Activated T-cell treated with anti-CD3 and anti-CD28 coated beads for 4 hours (primary cell): Measurements from ENCODE around the gene IL20RA.
"Not testable (repeated sequence)": the region's sequence is repeated elsewhere in the genome, so short reads cannot be mapped to it uniquely, and the experiment has no call there.

Source experiments
- DNase-seq: peaks from one replicate; pipeline ENCODE4 v3.0.0-alpha.2; 2020

IL20RA gene

DNA sequence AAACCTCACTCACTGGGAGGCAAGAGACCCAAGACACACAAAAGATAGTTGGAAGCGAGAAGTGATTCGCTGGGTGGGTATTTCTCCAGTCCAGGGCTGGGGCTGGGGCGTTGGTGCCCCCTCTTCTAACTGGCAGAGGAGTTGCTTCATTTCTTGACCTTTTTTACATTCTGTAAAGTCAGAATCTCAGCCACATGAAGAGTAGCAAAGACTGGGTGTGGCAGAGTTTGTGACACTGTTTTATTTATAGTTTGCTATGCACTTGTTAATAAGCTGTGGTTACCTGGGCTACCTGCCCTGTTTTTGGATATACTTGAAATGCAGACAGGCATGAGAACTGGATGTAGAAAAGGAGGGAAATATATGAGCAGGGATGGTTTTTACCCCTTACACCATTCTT is 42.3 kb downstream of the IL20RA start:
- no peak for DNase-seq

DNA sequence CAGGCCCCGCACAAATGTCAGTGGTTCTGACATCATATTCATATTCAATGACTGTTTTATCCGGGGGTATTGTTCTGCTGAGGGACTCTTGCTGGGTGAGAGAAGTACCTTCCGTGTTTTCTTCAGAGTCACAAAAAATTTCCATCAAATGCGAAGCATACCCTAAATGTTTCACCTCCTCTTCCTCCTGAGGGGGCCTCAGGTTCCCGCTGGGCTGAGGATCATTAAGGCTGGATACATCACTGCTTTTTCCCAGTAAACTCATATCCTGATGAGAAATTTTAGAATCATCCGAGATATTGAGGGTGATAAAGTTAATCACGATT is 42.8 kb downstream of the IL20RA start:
- no peak for DNase-seq

DNA sequence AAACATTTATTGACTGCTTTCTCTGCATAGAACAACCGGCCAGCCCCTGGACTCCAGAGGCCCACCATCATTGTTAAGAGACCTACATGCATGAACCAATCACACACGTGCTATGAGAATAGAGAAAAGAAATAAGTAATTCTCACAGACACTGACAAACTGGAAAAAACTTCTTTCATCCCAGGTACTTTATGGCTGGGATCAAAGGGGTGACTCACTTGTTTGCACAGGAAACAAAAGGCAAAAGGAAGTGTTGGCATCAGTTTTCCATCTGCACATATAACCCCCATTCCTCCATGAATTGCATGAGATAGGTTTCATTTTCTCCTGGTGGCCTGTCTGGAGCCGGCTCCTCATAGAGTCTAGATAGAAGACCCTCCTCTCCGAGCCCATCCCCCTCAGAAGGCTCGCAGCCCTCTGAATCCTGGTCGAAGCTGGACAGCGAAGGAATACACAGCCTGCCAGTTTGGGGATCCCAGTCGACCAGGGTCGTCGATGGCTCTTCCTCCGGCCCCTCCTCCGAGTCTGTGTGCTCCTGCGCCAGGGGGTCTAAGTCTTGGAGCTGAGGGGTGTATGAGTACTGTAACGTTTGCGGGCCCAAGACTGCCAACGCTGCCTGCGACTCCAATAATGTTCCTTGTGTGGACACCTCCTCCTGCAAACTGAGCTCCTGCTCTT is 43.3 kb downstream of the IL20RA start:
- DNase-seq, result no peak

DNA sequence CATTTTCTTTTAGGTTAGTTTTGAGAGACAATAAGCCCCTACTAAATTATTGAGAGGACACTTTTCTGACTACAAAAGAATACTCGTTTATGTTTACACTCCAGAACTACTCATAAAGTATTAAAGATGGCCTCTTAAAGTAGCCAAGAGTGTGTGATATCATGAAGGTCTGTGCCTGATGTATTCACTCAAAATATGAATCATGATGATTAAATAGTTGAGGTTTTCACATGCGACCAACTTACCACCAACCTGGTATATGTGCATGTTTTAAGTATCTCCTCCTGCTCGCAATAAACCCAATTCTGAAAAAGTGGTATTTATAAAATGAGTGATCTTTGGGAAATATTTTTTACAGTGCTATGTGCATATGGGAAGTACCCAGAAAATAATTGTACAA is 43.9 kb downstream of the IL20RA start:
- no peak for DNase-seq

DNA sequence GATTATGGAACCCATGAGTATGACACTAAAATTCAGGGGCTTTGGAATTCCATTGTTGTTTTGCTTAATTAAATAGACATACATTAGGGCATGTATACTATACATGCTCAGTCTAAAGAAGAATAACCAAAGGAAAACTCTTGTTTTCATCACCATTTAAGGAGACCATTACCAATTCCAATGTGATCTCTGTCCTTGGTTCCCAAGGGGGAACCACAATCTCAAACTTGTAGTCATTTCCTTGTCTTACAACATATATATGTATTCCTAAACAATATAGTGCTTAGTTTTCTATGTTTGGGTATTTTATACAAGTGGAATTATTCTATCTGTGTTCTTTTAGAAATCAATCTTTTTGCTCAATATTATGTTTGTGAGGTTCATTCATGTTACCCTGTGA is 49.2 kb downstream of the IL20RA start:
- no peak for DNase-seq

DNA sequence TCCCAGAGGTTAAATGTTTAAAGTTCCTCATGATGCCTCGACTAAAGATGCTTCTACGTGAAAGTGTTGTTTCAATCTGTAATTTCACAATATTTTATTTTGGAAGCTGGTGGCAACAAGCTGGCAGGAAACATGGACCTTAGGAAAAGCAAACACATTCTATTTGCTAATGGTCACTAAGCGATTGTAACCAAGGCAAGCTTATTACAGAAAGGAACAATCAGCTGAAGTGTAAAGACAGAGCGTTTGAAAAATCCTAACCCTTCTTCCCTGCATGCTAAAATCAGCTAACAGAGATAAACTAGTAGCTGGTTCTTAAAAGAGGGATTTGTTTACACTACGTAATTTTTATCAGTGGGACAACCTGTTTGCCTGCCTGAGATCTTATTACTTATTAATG is 50.0 kb downstream of the IL20RA start:
- DNase-seq, result no peak

DNA sequence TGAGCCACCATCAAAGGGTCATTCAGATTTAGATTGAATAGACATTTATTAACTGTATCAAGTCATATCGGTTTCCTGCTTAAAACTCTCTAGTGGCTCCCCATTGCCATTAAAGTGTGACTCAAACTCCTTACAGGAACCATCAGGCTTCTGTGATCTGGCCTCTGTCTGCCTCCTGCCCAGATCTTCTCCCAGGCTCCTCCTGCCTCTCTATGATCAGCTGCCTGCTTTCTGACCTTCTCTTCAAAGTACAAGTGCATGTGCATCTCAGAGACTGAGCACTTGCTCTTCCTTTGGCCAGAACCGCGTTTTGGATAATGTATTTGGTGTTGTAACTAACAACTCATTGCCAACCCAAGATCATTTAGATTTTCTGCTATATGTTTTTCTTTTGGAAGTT is 52.7 kb downstream of the IL20RA start:
- DNase-seq, result no peak

DNA sequence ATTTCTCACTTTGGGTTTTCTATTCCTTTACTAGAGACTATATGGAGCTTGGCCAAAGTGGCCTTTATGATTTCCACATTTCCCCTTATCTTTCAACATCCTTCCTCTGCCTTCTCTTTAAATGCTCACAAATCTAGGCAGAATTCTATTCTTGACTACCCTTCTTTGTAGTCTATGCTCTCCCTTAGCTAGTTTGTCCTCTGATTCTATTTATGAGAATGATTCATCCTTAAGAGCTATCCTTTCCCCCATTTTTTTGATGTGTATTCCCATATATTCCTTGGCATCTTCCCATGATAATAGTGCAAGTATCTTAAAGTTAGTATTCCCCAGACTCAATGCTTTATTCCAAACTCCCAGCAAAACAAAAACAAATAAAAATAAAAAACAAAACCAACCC is 53.1 kb downstream of the IL20RA start:
- DNase-seq, result no peak

DNA sequence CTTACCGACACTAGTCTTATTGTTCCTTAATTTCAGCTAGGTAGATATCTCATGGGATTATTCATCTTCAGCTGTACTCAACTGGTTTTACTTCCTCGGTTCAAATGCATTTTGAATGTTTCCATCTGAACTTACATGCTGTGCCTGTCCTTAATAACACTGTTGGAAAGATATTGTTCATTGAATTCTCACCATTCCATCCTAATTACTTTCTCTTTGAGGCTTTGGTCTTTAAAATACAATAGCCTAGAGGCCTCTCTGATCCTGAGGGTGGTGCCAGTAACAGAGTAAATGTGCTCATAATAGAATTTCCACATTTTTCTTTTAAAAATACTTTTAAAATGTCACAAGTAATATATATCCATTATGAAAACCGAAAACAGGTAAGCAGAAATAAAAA is 54.0 kb downstream of the IL20RA start:
- no peak for DNase-seq

DNA sequence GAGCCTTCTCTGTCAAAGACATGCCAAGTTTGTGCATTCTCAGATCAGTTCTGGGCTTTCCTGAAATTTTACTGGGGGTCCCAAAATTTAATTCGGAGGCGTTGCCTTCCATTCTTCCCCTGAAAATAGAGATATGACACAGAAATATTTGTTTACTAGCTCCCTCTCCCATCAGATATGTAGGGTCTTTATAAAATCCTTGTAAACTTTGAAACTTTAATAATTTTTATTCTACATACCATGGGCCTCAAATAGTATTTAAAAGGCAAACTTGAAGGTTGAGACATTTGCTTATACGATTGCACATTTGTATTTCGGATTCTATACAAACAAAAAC is 54.6 kb downstream of the IL20RA start:
- DNase-seq, result no peak

DNA sequence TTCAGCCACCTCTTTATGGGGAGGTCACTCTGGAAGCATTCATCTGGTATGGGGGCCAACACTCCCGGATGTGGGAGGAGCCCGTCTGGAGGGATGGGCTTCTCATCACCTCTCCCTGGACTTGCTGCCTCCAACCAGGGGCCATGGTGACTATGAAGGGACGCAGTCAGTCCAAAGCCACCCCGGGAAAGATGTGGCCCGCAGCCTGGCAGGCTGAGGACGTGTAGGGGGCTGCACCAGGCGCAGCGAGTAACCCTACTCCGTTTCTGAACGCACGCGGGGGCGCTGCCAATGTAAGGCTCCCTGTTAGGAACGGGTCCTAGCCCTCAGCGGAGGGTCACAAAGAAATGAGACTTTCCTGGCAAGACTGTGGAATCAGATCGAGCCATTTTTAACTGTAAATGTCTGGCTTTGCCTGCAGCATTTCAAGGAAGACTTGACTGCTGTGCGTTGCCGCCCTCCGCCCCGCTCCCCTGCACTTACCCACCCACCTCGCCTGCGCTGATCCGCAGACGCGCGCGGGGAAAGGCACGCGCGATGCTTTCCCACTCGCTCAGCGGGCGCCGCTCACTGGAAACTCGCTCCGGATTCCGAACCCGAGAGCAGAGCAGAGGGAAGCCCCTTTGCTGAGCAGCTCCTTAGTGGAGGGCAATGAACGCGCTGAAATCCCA is 55.1 kb downstream of the IL20RA start:
- DNase-seq, result no peak

DNA sequence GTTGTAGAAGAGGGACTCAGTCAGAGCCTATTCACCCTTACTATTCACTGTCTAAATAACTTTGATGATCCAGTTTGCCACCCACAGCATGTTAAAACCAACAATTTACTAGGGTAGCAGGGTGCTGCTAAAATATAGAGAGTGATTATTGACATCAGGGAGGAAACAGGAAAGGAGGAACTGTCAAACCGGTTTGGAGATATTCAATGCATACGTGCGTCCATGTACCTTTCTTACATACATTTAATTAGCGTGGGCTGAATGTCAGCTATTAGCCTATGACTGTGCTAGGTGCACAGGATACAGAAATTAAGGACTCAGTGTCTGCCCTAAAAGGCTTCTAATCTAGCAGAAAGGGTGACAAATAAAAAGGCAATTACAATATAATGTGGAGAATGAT is 57.2 kb downstream of the IL20RA start:
- DNase-seq, result no peak

DNA sequence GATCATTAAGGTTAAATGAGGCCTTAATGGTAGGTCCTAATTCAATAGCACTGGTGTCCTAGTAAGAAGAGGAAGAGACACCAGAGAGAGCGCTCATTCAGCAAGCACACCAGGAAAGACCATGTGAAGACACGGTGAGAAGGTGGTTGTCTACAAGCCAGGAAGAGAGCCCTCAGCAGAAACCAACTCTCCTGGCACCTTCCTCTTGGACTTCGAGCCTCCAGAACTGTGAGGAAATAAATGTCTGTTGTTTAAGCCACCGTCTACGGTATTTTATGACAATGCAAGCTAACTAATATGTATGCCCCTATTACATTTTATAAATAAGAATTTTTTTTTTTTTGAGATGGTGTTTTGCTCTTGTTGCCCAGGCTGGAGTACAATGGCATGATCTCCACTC is 59.3 kb downstream of the IL20RA start:
- DNase-seq, result no peak

DNA sequence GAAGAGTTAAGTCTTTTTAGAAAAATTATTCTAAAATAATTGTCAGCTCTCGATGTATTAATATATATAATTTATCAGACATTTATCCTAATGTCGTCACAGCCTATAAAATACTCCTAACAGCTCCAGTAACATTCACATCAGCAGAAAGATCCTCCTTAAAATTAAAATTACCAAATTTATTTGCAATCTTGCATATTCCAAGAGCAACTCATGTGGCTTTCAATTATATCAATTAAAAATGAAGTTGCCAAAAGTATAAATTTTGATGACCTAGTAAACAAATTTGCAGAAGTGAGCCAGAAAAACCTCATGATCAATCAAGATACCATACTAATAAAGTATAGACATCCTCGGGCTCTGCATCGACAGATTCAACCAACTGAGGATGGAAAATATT is 60.2 kb downstream of the IL20RA start:
- DNase-seq, result no peak

DNA sequence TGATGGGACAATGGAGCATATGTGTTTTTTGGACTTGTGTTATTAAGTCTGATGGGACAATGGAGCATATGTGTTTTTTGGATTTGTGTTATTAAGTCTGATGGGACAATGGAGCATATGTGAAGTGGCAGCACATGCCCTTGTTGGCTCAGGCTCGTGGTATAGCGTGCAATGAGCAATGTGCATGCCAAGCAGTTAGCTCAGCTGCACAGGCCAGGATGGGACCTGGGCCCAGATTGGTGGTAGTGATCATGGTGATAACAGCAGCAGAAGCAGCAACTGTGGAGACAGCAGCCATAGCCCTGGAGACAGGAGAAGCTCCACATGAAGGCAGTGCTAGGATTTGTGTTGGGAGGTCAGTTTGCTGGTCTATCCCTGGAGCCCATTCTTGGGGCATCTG is 61.1 kb downstream of the IL20RA start:
- no peak for DNase-seq

DNA sequence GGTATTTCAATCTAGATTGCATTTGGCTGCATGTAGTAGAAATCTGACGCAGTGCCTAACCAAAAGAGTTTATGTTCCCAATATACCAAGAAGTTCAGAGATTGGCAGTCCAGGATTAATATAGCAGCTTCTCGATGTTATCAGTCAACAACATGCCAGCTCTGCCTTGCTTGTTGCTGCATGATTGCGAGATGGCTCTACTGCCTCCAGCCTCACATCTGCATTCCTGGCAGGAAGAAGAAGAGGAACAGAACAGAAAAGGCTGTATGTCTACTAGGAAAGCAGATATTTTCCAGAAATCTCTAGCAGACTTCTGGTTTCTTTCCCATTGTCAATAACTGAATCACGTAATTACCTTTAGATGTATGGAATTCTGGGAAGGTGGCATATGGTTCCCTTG is 61.8 kb downstream of the IL20RA start:
- no peak for DNase-seq

DNA sequence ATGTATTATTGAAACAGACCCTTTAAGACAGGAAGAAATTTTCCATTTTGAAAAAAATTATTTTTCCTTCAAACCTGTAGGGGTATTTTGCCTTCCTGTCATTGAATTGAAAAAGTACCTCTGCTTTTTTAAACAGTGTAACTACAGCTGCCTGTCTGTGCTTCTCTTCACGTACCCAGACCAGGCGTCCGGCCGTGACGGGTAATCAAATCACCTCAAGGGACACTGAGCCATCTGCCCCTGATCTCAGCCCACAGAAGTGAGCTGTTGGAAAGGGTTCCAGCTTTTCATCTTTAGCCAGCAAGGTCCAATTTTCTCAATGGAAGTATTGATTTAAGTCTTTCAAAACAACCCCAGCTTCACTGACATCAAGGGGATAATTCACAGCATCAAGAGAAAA is 64.7 kb downstream of the IL20RA start:
- no peak for DNase-seq

DNA sequence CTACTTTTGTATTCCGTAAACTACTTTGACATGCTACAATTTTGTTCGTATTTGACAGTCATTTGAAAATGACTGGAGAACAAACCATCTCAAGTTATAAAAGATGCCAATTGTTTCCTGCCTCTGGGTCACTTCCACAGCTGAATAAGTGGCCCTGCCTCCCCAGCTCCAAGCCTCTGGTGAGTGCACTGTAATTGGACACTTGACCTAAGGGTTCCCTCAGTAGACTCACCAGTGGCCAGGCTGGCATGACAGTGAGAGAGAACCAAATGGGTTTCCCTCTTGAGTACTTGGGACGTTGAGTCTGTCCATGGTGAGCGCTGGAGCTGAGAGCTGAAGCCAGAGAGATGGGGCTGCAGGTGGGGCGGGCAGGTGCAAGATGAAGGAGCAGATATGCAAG is 65.6 kb downstream of the IL20RA start:
- no peak for DNase-seq

DNA sequence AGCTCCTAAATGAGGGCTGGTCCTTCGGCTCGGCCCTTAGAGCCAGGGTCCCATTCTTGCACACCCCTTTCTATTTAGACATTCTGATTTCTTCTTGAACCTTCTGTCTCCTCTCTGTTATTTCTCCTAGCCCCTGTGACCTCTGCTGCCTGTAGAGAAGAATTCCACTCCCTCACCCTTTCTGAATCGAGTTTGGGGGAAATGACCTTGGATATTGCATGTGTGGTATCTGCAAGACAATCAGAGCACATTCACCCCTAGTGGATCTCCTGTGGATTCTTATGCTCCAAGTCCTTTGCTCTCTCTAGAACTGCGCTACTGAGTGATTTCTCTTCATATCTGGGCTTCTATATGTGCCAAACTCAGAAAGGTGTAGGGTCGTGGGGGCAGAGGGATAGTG is 67.7 kb downstream of the IL20RA start:
- DNase-seq, result no peak

DNA sequence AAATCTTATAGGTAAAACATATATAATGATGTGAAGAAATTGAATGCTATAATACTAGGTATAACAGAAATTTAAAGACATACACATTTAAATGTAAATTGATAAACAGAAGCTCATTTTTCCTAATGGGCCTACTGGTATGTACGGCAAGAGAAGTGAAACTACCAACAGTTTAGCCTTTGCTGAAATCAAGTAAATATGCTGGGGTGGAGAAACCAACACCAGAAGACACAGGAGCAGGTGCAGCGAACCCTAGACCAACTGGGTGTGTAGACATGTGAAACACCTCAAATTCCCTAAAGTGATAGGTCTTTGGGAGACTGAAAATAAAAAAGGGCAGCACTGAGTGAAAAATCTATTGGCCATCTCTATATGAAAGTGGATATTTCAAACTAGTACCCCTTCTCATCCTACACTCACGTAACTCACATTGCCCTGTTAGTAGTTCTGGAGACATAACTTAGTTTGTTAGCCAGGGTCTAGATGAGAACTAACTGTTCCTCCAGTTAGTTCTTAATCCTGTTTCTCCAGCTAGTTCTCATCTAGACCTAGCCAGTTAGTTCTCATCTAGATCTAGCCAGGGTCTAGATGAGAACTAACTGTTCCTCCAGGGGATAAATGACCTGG is 69.6 kb downstream of the IL20RA start:
- DNase-seq, result no peak

DNA sequence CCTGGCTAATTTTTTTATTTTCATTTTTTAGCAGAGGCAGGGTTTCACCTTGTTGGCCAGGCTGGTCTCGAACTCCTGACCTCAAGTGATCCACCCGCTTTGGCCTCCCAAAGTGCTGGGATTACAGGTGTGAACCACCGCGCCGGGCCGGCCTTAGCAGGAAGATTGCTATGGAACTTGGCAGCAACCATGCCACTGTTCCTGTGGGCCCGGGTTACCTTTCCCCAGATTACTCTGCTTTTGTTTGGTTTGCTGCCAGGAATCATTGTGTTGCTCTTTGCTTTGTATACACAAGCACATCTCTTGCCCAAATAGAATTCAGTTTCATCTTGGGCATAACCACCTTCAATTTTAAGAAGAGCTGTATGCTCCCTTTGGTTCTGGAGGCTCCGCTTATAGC is 71.0 kb downstream of the IL20RA start:
- DNase-seq, result not testable (repeated sequence)

DNA sequence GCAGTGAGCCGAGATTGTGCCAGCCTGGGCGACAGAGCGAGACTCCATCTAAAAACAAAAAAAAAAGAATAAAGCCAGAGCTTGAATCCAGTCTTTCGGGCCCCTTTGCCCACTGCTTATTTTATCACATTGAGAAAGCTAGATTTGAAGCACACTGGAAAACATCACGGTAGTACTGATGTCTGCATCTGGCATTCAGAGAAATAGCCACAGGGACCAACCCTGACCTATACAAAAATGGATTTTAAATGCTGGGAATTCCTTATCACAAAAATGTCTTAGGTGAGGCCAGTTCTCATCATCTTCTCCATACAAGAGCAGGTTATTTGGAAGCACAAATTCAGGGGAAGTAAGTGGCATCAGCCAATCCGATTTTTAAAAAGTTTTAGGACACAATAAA is 73.2 kb downstream of the IL20RA start:
- no peak for DNase-seq

DNA sequence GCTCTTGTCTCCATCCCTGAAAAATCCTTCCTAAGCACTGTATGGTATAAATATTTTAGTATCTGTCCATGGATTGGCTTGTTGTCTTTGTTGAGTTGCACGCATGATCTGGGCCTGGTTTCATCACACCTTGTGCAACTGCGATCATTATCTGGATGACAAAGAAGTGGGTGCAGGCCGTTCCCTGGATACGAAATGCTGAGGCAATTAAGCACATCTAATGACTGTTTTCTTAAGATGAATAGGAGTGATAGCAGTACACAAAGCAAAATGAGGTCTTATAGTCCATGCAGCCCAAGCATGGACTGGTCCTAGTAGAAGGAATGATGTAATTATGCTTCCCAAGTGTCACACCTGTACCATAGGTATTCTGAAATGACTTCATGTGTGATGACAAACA is 74.8 kb downstream of the IL20RA start:
- DNase-seq, result no peak

DNA sequence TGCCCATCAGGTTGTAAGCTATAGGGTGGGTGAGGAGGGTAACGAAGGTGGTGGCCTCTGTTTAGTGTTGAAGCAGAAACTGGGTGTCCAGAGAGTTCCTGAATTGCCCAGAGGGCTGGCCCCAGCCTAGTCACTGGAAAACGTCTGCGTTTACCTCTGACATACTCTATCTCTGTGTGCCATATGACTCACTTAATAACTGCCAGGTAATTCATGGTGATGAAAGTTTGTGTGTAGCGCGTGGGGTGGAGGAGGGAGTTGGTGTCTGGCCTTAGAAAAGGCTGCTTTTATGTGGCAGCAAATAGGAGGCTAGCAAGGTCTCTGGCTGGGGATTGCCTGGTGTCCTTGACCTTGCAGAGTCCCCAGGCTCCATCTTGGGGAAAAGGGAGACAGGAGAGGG is 75.3 kb downstream of the IL20RA start:
- no peak for DNase-seq

DNA sequence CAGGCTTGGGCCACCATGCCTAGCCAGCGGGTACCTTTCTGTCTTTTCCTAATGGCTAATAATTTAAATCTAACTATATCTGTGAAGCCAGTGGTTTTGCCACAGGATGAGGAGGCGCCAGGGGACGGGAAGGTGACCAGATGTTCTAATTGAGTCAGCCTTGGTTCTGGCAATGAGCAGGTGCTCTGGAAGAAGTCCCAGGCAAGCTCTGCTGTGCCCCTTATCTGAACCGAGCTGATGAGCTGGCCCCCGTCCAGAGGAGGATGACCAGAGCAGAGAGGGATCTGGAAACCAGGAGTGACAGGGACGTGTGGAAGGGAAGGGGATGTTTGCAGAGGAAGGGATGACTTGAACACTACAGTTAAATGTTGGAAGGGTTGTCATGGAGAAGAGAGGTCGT is 75.9 kb downstream of the IL20RA start:
- DNase-seq, result no peak
